Measurements from ENCODE around the gene CDK14.

CDK14 gene

GRCh38 chr7:90594751-90595317 is 1.3 kb upstream of the CDK14 start:
- no peak for TF ChIP-seq EZH2phosphoT487 (IDR thresholded peaks at IDR 0.05; ENCODE audit: borderline replicate concordance)
- Histone ChIP-seq H3K79me2 (ENCODE audit: insufficient read depth, low read length) (no peaks in the 10 kb centered on the region), H3K9me2 (replicated peaks; ENCODE audit: low read depth, low read length) (no peaks in the 10 kb centered on the region), H3K9ac (ENCODE audit: low read depth, low read length, poor library complexity, severe bottlenecking) (no peak overlapping the region), H2AFZ (ENCODE audit: low read length) (no peak overlapping the region), H3F3A (ENCODE audit: low read depth) (no peaks in the 10 kb centered on the region), H3K4me1 (ENCODE audit: insufficient read depth, low read length, poor library complexity, severe bottlenecking) (no peaks in the 10 kb centered on the region), H3K36me3 (ENCODE audit: insufficient read depth, low read length) (no peaks in the 10 kb centered on the region), H3K4me2 (ENCODE audit: low read depth, low read length, poor library complexity, severe bottlenecking) (no peak overlapping the region), H3K9me3 (ENCODE audit: insufficient read depth, low read depth, low read length) (no peaks in the 10 kb centered on the region), H3K4me3 (ENCODE audit: low read length, poor library complexity, severe bottlenecking) (no peak overlapping the region), H3K27me3 (ENCODE audit: insufficient read depth, low read length, poor library complexity, severe bottlenecking) (no peaks in the 10 kb centered on the region), H4K20me1 (ENCODE audit: insufficient read depth, low read length, poor library complexity, severe bottlenecking) (no peaks in the 10 kb centered on the region)

GRCh38 chr7:90595342-90595800 is 750 bp upstream of the CDK14 start:
- no peak overlapping the region for H3K4me2 ChIP-seq (ENCODE audit: low read depth, low read length, poor library complexity, severe bottlenecking)
- H3K4me1 ChIP-seq (ENCODE audit: insufficient read depth, low read length, poor library complexity, severe bottlenecking): no peaks in the 10 kb centered on the region
- TF ChIP-seq CTCF (conservative IDR thresholded peaks at IDR 0.05; ENCODE audit: low read length) (no peak), EZH2phosphoT487 (IDR thresholded peaks at IDR 0.05; ENCODE audit: borderline replicate concordance) (no peak)
- H2AFZ ChIP-seq (ENCODE audit: low read length): no peak overlapping the region
- no peak overlapping the region for H3K4me3 ChIP-seq (ENCODE audit: low read length, poor library complexity, severe bottlenecking)
- no peaks in the 10 kb centered on the region for H3K9me2 ChIP-seq (replicated peaks; ENCODE audit: low read depth, low read length)
- H3F3A ChIP-seq (ENCODE audit: low read depth): no peaks in the 10 kb centered on the region
- no peaks in the 10 kb centered on the region for H3K27me3 ChIP-seq (ENCODE audit: insufficient read depth, low read length, poor library complexity, severe bottlenecking)
- H3K79me2 ChIP-seq (ENCODE audit: insufficient read depth, low read length): no peaks in the 10 kb centered on the region
- H3K36me3 ChIP-seq (ENCODE audit: insufficient read depth, low read length): no peaks in the 10 kb centered on the region
- no peak overlapping the region for H3K9ac ChIP-seq (ENCODE audit: low read depth, low read length, poor library complexity, severe bottlenecking)
- no peaks in the 10 kb centered on the region for H3K9me3 ChIP-seq (ENCODE audit: insufficient read depth, low read depth, low read length)
- no peaks in the 10 kb centered on the region for H4K20me1 ChIP-seq (ENCODE audit: insufficient read depth, low read length, poor library complexity, severe bottlenecking)

- H3K79me2 ChIP-seq (ENCODE audit: insufficient read depth, low read length): no peaks in the 10 kb centered on the region
- no peaks in the 10 kb centered on the region for H3K36me3 ChIP-seq (ENCODE audit: insufficient read depth, low read length)
- no peak overlapping the region for H2AFZ ChIP-seq (ENCODE audit: low read length)
- H3K4me3 ChIP-seq (ENCODE audit: low read length, poor library complexity, severe bottlenecking): no peak overlapping the region
- no peaks in the 10 kb centered on the region for H3K27me3 ChIP-seq (ENCODE audit: insufficient read depth, low read length, poor library complexity, severe bottlenecking)
- H3K9me3 ChIP-seq (ENCODE audit: insufficient read depth, low read depth, low read length): no peaks in the 10 kb centered on the region
- no peaks in the 10 kb centered on the region for H3K9me2 ChIP-seq (replicated peaks; ENCODE audit: low read depth, low read length)
- H3K4me2 ChIP-seq (ENCODE audit: low read depth, low read length, poor library complexity, severe bottlenecking): no peak overlapping the region
- H3K4me1 ChIP-seq (ENCODE audit: insufficient read depth, low read length, poor library complexity, severe bottlenecking): no peaks in the 10 kb centered on the region
- TF ChIP-seq CTCF (conservative IDR thresholded peaks at IDR 0.05; ENCODE audit: low read length): no peak
- TF ChIP-seq EZH2phosphoT487 (IDR thresholded peaks at IDR 0.05; ENCODE audit: borderline replicate concordance): no peak
- no peaks in the 10 kb centered on the region for H4K20me1 ChIP-seq (ENCODE audit: insufficient read depth, low read length, poor library complexity, severe bottlenecking)
- H3K9ac ChIP-seq (ENCODE audit: low read depth, low read length, poor library complexity, severe bottlenecking): no peak overlapping the region
- no peaks in the 10 kb centered on the region for H3F3A ChIP-seq (ENCODE audit: low read depth)
Observed at GRCh38 chr7:90596671-90597562, 796 bp downstream of the CDK14 start.

Measured in Loucy (cell line).